ENCODE measurements around the gene NPAS2.

NPAS2 gene

DNA sequence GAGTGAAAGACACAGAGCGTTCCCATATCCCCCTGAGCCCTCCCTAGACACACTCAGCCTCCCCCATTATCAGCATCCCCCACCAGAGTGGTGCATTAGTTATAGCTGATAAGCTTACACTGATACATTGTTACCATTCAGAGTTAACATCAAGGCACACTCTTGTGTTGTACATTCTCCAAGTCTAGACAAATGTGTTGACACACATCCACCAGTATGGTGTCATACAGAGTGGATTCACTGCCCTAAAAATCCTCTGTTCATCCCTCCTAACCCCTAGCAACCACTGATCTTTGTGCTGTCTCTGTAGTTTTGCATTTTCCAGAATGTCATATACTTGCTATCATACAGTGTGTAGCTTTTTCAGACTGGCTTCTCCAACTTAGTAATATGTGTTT, 104.2 kb downstream of the NPAS2 start:
- Histone ChIP-seq H3K36me3 (ENCODE audit: control insufficient read depth in 2 of 2, insufficient read depth in 2 of 2, low read length in 2 of 2) (peaks cover 5 to 8% of the 10 kb centered on the region in 2 donors), H3K4me3 (ENCODE audit: low read length in 2 of 2) (peak overlapping the region in 1 of 2 donors; percentile 64), H3K9me3 (ENCODE audit: control insufficient read depth in 2 of 2, low read length in 2 of 2) (no peaks in the 10 kb centered on the region), H3K4me1 (ENCODE audit: control insufficient read depth in 2 of 2, insufficient read depth in 2 of 2, low read length in 2 of 2) (peaks cover 0 to 6% of the 10 kb centered on the region in 2 donors), H3K27me3 (ENCODE audit: control insufficient read depth in 2 of 2, insufficient read depth in 2 of 2, low read length in 2 of 2) (no peaks in the 10 kb centered on the region), H3K27ac (ENCODE audit: low read depth in 2 of 2, low read length in 2 of 2) (peak overlapping the region; percentile 76 to 80), H3K9ac (ENCODE audit: low read depth in 1 of 2, low read length in 2 of 2) (peak overlapping the region in 1 of 2 donors; percentile 68)

GRCh38 chr2:100924520-100925451, 104.8 kb downstream of the NPAS2 start:
- H3K4me1 ChIP-seq (ENCODE audit: control insufficient read depth in 2 of 2, insufficient read depth in 2 of 2, low read length in 2 of 2) = peaks cover 0 to 6% of the 10 kb centered on the region in 2 donors
- no peaks in the 10 kb centered on the region for H3K27me3 ChIP-seq (ENCODE audit: control insufficient read depth in 2 of 2, insufficient read depth in 2 of 2, low read length in 2 of 2)
- peak overlapping the region; percentile 27 to 68 for H3K9ac ChIP-seq (ENCODE audit: low read depth in 1 of 2, low read length in 2 of 2)
- H3K27ac ChIP-seq (ENCODE audit: low read depth in 2 of 2, low read length in 2 of 2) = peak overlapping the region; percentile 76 to 80
- no peaks in the 10 kb centered on the region for H3K9me3 ChIP-seq (ENCODE audit: control insufficient read depth in 2 of 2, low read length in 2 of 2)
- H3K36me3 ChIP-seq (ENCODE audit: control insufficient read depth in 2 of 2, insufficient read depth in 2 of 2, low read length in 2 of 2) = peaks cover 5 to 10% of the 10 kb centered on the region in 2 donors
- peak overlapping the region; percentile 58 to 64 for H3K4me3 ChIP-seq (ENCODE audit: low read length in 2 of 2)

- H3K4me1 ChIP-seq (ENCODE audit: control insufficient read depth in 2 of 2, insufficient read depth in 2 of 2, low read length in 2 of 2) = peaks cover 0 to 6% of the 10 kb centered on the region in 2 donors
- no peak overlapping the region for H3K4me3 ChIP-seq (ENCODE audit: low read length in 2 of 2)
- no peaks in the 10 kb centered on the region for H3K9me3 ChIP-seq (ENCODE audit: control insufficient read depth in 2 of 2, low read length in 2 of 2)
- H3K9ac ChIP-seq (ENCODE audit: low read depth in 1 of 2, low read length in 2 of 2) = no peak overlapping the region
- no peak overlapping the region for H3K27ac ChIP-seq (ENCODE audit: low read depth in 2 of 2, low read length in 2 of 2)
- H3K36me3 ChIP-seq (ENCODE audit: control insufficient read depth in 2 of 2, insufficient read depth in 2 of 2, low read length in 2 of 2) = peaks cover 9 to 14% of the 10 kb centered on the region in 2 donors
- no peaks in the 10 kb centered on the region for H3K27me3 ChIP-seq (ENCODE audit: control insufficient read depth in 2 of 2, insufficient read depth in 2 of 2, low read length in 2 of 2)
Measured at GRCh38 chr2:100928235-100928634, 108.3 kb downstream of the NPAS2 start.

GRCh38 chr2:100929147-100929546, 109.2 kb downstream of the NPAS2 start:
- no peaks in the 10 kb centered on the region for H3K27me3 ChIP-seq (ENCODE audit: control insufficient read depth in 2 of 2, insufficient read depth in 2 of 2, low read length in 2 of 2)
- peaks cover 9 to 17% of the 10 kb centered on the region in 2 donors for H3K36me3 ChIP-seq (ENCODE audit: control insufficient read depth in 2 of 2, insufficient read depth in 2 of 2, low read length in 2 of 2)
- H3K4me1 ChIP-seq (ENCODE audit: control insufficient read depth in 2 of 2, insufficient read depth in 2 of 2, low read length in 2 of 2) = peaks cover 0 to 6% of the 10 kb centered on the region in 2 donors
- H3K9ac ChIP-seq (ENCODE audit: low read depth in 1 of 2, low read length in 2 of 2) = no peak overlapping the region
- H3K27ac ChIP-seq (ENCODE audit: low read depth in 2 of 2, low read length in 2 of 2) = no peak overlapping the region
- no peak overlapping the region for H3K4me3 ChIP-seq (ENCODE audit: low read length in 2 of 2)
- no peaks in the 10 kb centered on the region for H3K9me3 ChIP-seq (ENCODE audit: control insufficient read depth in 2 of 2, low read length in 2 of 2)

DNA sequence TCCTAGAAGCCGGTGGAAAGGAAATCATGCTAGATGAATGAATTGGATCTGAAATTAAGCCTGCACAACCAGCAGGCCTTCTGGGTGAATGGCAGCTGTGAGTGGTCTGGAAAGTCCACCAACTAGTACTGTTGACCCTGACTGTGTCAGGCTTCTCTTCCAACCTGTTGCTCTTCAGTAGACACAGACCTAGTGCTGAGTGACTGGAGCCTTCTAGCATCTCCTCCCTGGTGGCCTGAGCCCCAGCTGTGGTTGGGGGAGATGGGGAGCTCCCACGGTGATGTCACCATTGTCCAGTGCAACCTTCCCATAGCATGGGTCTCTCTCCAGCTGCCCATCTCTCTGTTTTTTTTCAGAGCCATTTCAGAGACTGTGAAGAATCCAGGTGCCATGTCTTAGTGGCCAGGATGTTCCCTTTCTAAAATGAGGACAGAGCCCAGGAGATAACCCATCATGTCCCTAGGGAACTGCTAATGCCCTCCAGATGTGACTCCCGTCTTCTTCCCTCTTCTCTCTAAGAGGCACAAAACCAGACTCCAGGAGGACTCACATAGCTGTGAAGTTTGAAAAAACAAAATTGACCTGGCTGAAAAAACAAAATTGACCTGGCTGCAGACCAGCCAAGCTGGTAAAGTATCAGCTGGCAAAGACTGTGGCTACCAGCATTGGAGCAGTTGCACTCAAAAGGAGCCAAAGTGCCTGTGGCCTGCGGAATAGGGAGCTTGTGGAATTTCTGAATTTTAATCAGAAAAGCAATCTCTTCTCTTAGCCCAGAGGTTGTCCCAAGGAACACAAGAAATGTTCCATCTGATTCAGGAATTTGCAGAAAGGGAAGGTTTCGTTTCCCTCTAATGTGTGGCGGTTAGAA, 114.8 kb downstream of the NPAS2 start:
- Histone ChIP-seq H3K36me3 (ENCODE audit: control insufficient read depth in 2 of 2, insufficient read depth in 2 of 2, low read length in 2 of 2) (peaks cover 7 to 12% of the 10 kb centered on the region in 2 donors), H3K4me1 (ENCODE audit: control insufficient read depth in 2 of 2, insufficient read depth in 2 of 2, low read length in 2 of 2) (no peaks in the 10 kb centered on the region), H3K27me3 (ENCODE audit: control insufficient read depth in 2 of 2, insufficient read depth in 2 of 2, low read length in 2 of 2) (no peaks in the 10 kb centered on the region), H3K27ac (ENCODE audit: low read depth in 2 of 2, low read length in 2 of 2) (no peak overlapping the region), H3K9ac (ENCODE audit: low read depth in 1 of 2, low read length in 2 of 2) (no peak overlapping the region), H3K9me3 (ENCODE audit: control insufficient read depth in 2 of 2, low read length in 2 of 2) (no peaks in the 10 kb centered on the region), H3K4me3 (ENCODE audit: low read length in 2 of 2) (no peak overlapping the region)

GRCh38 chr2:100935372-100935752, 115.4 kb downstream of the NPAS2 start:
- H3K4me1 ChIP-seq (ENCODE audit: control insufficient read depth in 2 of 2, insufficient read depth in 2 of 2, low read length in 2 of 2) = no peaks in the 10 kb centered on the region
- H3K27ac ChIP-seq (ENCODE audit: low read depth in 2 of 2, low read length in 2 of 2) = no peak overlapping the region
- H3K27me3 ChIP-seq (ENCODE audit: control insufficient read depth in 2 of 2, insufficient read depth in 2 of 2, low read length in 2 of 2) = no peaks in the 10 kb centered on the region
- H3K9me3 ChIP-seq (ENCODE audit: control insufficient read depth in 2 of 2, low read length in 2 of 2) = no peaks in the 10 kb centered on the region
- no peak overlapping the region for H3K9ac ChIP-seq (ENCODE audit: low read depth in 1 of 2, low read length in 2 of 2)
- peaks cover 7 to 12% of the 10 kb centered on the region in 2 donors for H3K36me3 ChIP-seq (ENCODE audit: control insufficient read depth in 2 of 2, insufficient read depth in 2 of 2, low read length in 2 of 2)
- H3K4me3 ChIP-seq (ENCODE audit: low read length in 2 of 2) = no peak overlapping the region

- H3K4me3 ChIP-seq (ENCODE audit: low read length in 2 of 2) = no peak overlapping the region
- no peak overlapping the region for H3K27ac ChIP-seq (ENCODE audit: low read depth in 2 of 2, low read length in 2 of 2)
- no peaks in the 10 kb centered on the region for H3K4me1 ChIP-seq (ENCODE audit: control insufficient read depth in 2 of 2, insufficient read depth in 2 of 2, low read length in 2 of 2)
- H3K36me3 ChIP-seq (ENCODE audit: control insufficient read depth in 2 of 2, insufficient read depth in 2 of 2, low read length in 2 of 2) = peaks cover 7 to 12% of the 10 kb centered on the region in 2 donors
- no peaks in the 10 kb centered on the region for H3K9me3 ChIP-seq (ENCODE audit: control insufficient read depth in 2 of 2, low read length in 2 of 2)
- H3K27me3 ChIP-seq (ENCODE audit: control insufficient read depth in 2 of 2, insufficient read depth in 2 of 2, low read length in 2 of 2) = no peaks in the 10 kb centered on the region
- no peak overlapping the region for H3K9ac ChIP-seq (ENCODE audit: low read depth in 1 of 2, low read length in 2 of 2)
Measured at GRCh38 chr2:100936070-100936741, 116.3 kb downstream of the NPAS2 start.

- Histone ChIP-seq H3K9me3 (ENCODE audit: control insufficient read depth in 2 of 2, low read length in 2 of 2) (no peaks in the 10 kb centered on the region), H3K9ac (ENCODE audit: low read depth in 1 of 2, low read length in 2 of 2) (no peak overlapping the region), H3K27me3 (ENCODE audit: control insufficient read depth in 2 of 2, insufficient read depth in 2 of 2, low read length in 2 of 2) (no peaks in the 10 kb centered on the region), H3K4me1 (ENCODE audit: control insufficient read depth in 2 of 2, insufficient read depth in 2 of 2, low read length in 2 of 2) (no peaks in the 10 kb centered on the region), H3K27ac (ENCODE audit: low read depth in 2 of 2, low read length in 2 of 2) (no peak overlapping the region), H3K36me3 (ENCODE audit: control insufficient read depth in 2 of 2, insufficient read depth in 2 of 2, low read length in 2 of 2) (peaks cover 7 to 12% of the 10 kb centered on the region in 2 donors), H3K4me3 (ENCODE audit: low read length in 2 of 2) (no peak overlapping the region)
Measured at GRCh38 chr2:100936972-100937542, 117.1 kb downstream of the NPAS2 start.

DNA sequence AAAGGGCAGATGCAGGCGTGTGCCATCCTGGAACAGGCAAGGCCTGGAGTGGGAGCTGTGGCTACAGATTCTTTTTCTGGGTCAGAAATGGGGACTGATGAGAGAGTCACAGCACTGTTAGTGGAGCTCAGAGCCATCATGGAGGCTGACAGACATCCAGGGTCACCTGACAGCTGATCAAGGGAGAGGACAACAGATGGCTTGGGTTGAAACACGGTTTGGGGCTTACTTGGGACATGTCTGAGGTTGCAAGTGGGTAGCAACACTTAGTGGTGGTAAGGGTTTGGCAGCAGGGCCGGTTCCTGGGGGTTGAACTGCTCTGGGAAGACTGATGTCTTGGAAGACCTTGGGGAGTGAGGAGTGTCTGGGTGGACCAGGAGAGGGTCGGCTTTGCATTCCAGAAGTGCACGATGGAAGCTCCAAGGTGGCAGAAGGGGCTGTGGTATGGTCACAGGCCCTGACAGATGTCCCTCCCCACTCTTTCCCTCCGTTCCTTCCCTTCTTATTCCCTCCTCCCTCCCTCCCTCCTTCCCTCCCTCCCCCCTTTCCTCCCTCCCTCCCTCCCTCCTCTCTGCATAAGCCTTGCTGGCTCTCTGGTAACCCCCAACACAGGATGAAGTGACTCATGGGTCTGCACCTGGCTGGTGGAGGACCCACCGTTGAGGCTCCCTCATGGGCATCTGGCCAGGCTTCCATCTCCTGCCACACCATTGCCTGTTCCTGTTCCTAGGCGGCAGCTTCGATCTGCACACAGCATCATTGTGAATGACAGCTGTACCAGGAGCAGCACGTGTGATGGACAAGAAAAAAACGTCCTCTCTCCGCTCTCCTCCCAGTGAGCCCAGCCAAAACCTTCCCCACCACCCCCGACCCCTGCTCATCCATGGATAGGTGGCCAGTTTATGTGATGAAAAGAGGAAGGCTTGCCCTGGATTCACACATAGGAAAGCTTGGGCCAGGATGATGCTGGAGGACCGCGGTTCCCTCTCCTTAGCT, 118.4 kb downstream of the NPAS2 start:
- no peak overlapping the region for H3K9ac ChIP-seq (ENCODE audit: low read depth in 1 of 2, low read length in 2 of 2)
- no peak overlapping the region for H3K4me3 ChIP-seq (ENCODE audit: low read length in 2 of 2)
- H3K4me1 ChIP-seq (ENCODE audit: control insufficient read depth in 2 of 2, insufficient read depth in 2 of 2, low read length in 2 of 2) = no peaks in the 10 kb centered on the region
- no peaks in the 10 kb centered on the region for H3K9me3 ChIP-seq (ENCODE audit: control insufficient read depth in 2 of 2, low read length in 2 of 2)
- H3K36me3 ChIP-seq (ENCODE audit: control insufficient read depth in 2 of 2, insufficient read depth in 2 of 2, low read length in 2 of 2) = peaks cover 2 to 13% of the 10 kb centered on the region in 2 donors
- no peaks in the 10 kb centered on the region for H3K27me3 ChIP-seq (ENCODE audit: control insufficient read depth in 2 of 2, insufficient read depth in 2 of 2, low read length in 2 of 2)
- H3K27ac ChIP-seq (ENCODE audit: low read depth in 2 of 2, low read length in 2 of 2) = no peak overlapping the region
